ENCODE data around the gene CCNT2.
"Not testable (repeated sequence)": the region's sequence is repeated elsewhere in the genome, so short reads cannot be mapped to it uniquely, and the experiment has no call there.

CCNT2 gene

DNA sequence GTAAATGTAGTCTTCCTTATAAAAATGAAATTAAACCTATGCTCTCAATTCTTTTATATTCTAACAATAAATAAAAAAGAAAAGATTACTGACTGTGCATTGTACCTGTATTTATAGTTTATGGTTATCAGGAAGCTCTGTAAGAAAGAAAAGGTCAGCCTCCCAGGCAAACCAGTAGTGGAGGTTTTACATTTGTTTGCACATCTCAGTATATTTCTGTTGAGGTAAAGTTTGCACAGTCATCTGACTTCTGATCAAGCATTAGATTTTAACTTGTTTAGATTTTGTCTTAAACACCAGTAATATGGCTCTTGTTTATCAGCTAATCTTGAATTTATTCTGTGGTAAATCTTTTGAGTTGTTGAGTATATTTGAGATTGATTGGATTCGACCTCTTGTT, 37.1 kb downstream of the CCNT2 start:
- TF ChIP-seq, protein P1, sequence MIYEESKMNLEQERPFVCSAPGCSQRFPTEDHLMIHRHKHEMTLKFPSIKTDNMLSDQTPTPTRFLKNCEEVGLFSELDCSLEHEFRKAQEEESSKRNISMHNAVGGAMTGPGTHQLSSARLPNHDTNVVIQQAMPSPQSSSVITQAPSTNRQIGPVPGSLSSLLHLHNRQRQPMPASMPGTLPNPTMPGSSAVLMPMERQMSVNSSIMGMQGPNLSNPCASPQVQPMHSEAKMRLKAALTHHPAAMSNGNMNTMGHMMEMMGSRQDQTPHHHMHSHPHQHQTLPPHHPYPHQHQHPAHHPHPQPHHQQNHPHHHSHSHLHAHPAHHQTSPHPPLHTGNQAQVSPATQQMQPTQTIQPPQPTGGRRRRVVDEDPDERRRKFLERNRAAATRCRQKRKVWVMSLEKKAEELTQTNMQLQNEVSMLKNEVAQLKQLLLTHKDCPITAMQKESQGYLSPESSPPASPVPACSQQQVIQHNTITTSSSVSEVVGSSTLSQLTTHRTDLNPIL (CRISPR knock-in tag; IDR thresholded peaks at IDR 0.05; ENCODE audit: low read depth) = no peak
- no peak for TF ChIP-seq ZFP3 (CRISPR knock-in tag; IDR thresholded peaks at IDR 0.05)
- no peak for ATAC-seq

DNA sequence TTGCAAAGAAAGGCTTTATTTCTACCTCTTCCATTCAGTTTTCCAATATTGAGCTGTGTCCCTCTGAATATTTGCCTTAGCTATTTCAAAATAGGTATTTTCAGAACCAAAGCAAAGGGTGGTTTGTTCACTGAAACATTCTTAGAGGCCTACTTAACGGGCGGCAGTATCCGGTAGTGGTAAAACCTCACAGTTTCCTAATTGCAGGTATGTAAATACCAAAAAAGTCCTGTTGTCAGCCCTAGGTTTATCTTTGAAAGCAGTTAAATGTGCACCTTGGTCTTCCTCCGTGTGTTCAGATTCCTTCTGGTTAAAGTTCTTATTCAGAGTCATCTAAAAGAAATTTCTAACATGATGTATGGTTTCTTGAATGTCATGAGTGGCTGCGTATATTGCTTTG, 38.9 kb downstream of the CCNT2 start:
- no peak for TF ChIP-seq ISL1 (CRISPR knock-in tag; IDR thresholded peaks at IDR 0.05)
- TF ChIP-seq, protein P2, sequence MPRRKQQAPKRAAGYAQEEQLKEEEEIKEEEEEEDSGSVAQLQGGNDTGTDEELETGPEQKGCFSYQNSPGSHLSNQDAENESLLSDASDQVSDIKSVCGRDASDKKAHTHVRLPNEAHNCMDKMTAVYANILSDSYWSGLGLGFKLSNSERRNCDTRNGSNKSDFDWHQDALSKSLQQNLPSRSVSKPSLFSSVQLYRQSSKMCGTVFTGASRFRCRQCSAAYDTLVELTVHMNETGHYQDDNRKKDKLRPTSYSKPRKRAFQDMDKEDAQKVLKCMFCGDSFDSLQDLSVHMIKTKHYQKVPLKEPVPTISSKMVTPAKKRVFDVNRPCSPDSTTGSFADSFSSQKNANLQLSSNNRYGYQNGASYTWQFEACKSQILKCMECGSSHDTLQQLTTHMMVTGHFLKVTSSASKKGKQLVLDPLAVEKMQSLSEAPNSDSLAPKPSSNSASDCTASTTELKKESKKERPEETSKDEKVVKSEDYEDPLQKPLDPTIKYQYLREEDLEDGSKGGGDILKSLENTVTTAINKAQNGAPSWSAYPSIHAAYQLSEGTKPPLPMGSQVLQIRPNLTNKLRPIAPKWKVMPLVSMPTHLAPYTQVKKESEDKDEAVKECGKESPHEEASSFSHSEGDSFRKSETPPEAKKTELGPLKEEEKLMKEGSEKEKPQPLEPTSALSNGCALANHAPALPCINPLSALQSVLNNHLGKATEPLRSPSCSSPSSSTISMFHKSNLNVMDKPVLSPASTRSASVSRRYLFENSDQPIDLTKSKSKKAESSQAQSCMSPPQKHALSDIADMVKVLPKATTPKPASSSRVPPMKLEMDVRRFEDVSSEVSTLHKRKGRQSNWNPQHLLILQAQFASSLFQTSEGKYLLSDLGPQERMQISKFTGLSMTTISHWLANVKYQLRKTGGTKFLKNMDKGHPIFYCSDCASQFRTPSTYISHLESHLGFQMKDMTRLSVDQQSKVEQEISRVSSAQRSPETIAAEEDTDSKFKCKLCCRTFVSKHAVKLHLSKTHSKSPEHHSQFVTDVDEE (CRISPR knock-in tag; IDR thresholded peaks at IDR 0.05) = no peak
- TF ChIP-seq ARNTL (CRISPR knock-in tag; IDR thresholded peaks at IDR 0.05; ENCODE audit: borderline replicate concordance, low read depth) = no peak
- TF ChIP-seq GLIS3 (CRISPR knock-in tag; IDR thresholded peaks at IDR 0.05) = no peak
- TF ChIP-seq TCF4 (CRISPR knock-in tag; IDR thresholded peaks at IDR 0.05; ENCODE audit: borderline replicate concordance) = no peak
- no peak for TF ChIP-seq RARB (CRISPR knock-in tag; IDR thresholded peaks at IDR 0.05)
- TF ChIP-seq ESRRG (CRISPR knock-in tag; IDR thresholded peaks at IDR 0.05) = no peak
- TF ChIP-seq, protein P3, sequence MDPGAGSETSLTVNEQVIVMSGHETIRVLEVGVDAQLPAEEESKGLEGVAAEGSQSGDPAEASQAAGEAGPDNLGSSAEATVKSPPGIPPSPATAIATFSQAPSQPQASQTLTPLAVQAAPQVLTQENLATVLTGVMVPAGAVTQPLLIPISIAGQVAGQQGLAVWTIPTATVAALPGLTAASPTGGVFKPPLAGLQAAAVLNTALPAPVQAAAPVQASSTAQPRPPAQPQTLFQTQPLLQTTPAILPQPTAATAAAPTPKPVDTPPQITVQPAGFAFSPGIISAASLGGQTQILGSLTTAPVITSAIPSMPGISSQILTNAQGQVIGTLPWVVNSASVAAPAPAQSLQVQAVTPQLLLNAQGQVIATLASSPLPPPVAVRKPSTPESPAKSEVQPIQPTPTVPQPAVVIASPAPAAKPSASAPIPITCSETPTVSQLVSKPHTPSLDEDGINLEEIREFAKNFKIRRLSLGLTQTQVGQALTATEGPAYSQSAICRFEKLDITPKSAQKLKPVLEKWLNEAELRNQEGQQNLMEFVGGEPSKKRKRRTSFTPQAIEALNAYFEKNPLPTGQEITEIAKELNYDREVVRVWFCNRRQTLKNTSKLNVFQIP (CRISPR knock-in tag; IDR thresholded peaks at IDR 0.05; ENCODE audit: borderline replicate concordance, low read depth) = no peak
- no peak for TF ChIP-seq CSDC2 (CRISPR knock-in tag; IDR thresholded peaks at IDR 0.05)
- no peak for TF ChIP-seq ZFP30 (CRISPR knock-in tag; IDR thresholded peaks at IDR 0.05)
- no peak for TF ChIP-seq PPARA (CRISPR knock-in tag; IDR thresholded peaks at IDR 0.05; ENCODE audit: borderline replicate concordance)
- TF ChIP-seq OSR1 (CRISPR knock-in tag; IDR thresholded peaks at IDR 0.05) = no peak
- no peak for TF ChIP-seq TOX (CRISPR knock-in tag; IDR thresholded peaks at IDR 0.05; ENCODE audit: borderline replicate concordance)
- no peak for TF ChIP-seq ZNF565 (CRISPR knock-in tag; conservative IDR thresholded peaks at IDR 0.05; ENCODE audit: low read depth)
- TF ChIP-seq BACH2 (CRISPR knock-in tag; IDR thresholded peaks at IDR 0.05; ENCODE audit: borderline replicate concordance) = no peak
- TF ChIP-seq, protein P4, sequence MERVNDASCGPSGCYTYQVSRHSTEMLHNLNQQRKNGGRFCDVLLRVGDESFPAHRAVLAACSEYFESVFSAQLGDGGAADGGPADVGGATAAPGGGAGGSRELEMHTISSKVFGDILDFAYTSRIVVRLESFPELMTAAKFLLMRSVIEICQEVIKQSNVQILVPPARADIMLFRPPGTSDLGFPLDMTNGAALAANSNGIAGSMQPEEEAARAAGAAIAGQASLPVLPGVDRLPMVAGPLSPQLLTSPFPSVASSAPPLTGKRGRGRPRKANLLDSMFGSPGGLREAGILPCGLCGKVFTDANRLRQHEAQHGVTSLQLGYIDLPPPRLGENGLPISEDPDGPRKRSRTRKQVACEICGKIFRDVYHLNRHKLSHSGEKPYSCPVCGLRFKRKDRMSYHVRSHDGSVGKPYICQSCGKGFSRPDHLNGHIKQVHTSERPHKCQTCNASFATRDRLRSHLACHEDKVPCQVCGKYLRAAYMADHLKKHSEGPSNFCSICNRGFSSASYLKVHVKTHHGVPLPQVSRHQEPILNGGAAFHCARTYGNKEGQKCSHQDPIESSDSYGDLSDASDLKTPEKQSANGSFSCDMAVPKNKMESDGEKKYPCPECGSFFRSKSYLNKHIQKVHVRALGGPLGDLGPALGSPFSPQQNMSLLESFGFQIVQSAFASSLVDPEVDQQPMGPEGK (CRISPR knock-in tag; IDR thresholded peaks at IDR 0.05; ENCODE audit: borderline replicate concordance) = no peak
- TF ChIP-seq, protein P1 (CRISPR knock-in tag; IDR thresholded peaks at IDR 0.05; ENCODE audit: low read depth) = no peak
- no peak for TF ChIP-seq ZNF70 (CRISPR knock-in tag; IDR thresholded peaks at IDR 0.05)
- no peak for ATAC-seq

DNA sequence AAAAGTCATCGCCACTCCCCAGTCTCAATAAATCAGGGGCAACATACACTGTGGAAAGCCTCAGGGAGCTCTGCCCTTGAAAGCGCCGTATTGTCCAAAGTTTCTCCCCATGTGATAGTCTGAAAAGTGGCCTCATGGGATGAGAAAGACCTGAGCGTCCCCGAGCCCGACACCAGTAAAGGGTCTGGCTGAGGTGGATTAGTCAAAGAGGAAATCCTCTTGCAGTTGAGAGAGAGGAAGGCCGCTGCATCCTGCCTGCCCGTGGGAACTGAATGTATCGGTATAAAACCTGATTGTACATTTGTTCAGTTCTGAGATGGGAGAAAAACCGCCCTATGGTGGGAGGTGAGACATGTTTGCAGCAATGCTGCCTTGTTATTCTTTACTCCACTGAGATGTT, 48.5 kb downstream of the CCNT2 start:
- ATAC-seq = not testable (repeated sequence)
